Fibroblast of gingiva (primary cell): ENCODE measurements around the gene B3GNT3.

Experiments used
- DNase-seq: peaks from one replicate; pipeline ENCODE4 v3.0.0-alpha.2; 2011; ENCODE audit warnings: low read depth

The B3GNT3 gene

DNA sequence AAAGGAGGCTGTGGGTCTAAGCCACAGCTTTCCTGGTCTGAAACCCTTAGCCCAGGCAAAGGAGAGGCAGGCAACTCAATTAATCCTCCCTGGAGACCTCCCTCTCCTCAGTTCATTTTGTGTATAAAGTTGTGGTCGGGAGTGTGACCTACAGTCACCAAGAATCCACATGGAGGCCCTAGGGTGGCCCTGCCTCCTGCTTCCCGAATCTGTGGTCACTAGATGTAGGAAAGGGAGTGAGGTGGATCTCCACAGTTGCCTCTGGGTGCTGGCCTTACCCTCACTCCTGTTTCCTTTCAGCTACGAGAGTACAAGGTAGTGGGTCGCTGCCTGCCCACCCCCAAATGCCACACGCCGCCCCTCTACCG lies 66.0 kb downstream of the B3GNT3 start:
- no peak for DNase-seq

DNA sequence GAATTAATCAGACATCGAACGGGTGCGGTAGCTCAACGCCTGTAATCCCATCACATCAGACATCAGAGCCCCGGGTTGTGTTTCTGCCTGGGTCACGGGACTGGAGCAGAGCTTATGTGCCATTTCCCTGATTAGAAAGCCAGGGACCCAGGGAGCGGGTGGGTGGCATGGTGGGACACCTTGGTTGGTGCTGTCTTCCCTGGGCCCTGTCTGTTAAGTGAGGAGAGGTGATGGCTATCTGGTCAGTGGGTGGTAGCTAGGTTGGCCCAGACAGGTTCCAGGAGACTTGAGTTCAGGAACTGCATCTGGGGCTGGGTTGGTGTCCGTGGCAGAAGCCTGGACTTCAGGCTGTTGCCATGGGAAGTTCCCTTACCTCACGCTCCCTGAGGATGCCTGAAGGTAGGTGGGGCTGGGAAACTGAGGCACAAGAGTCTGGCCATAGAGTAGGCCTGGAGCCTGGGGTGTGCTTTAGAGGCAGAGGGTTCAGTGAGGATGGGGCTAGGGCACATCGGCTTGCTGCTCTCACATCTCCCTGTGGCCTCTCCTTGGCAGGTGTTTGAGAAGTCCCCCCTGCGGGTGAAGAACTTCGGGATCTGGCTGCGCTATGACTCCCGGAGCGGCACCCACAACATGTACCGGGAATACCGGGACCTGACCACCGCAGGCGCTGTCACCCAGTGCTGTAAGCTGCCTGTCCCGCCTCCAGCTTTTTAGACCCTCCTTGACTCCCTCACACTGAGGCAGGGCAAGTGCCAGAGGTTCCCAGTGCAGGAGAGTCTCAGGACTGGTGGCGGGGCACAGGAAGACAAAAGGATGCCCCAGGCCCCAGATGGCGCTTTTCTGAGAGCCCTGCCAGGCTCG lies 66.8 kb downstream of the B3GNT3 start:
- no peak for DNase-seq

DNA sequence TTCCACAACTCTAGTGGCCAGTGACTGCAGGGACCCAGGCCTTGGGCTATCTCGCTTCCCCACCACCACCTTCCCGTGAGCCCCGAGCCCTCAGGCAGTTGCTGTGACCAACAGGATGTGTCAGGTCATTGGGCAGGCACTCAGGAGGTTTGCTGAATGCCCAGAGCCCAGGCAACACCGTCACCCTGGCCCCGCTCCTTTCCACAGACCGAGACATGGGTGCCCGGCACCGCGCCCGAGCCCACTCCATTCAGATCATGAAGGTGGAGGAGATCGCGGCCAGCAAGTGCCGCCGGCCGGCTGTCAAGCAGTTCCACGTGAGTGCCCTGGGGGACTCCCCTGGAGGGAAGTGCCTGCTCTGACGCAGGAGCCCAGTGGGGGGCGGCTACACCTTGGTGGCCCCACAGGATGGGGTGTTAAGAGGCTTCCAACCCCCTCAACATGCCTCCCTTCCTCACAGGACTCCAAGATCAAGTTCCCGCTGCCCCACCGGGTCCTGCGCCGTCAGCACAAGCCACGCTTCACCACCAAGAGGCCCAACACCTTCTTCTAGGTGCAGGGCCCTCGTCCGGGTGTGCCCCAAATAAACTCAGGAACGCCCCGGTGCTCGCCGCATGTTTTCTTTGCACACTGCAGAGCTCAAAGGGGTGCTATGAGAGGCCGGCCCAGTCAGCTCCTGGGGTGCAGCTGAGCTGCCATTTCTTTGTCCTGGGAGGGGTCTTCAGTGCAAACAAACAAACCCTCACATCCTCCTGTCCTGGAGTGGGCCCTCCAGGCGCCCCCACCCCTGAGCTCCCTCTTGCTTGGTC lies 68.0 kb downstream of the B3GNT3 start:
- DNase-seq, result no peak
